CD1c-positive myeloid dendritic cell (primary cell): Measurements from ENCODE around the gene INPP5A.
A peak's percentile ranks its signal among the peaks of the same experiment; 100 is the strongest.
"Not testable (repeated sequence)": the region's sequence is repeated elsewhere in the genome, so short reads cannot be mapped to it uniquely, and the experiment has no call there.

Experiments
- DNase-seq: peaks from one replicate; pipeline ENCODE4 v3.0.0-alpha.2; 2016; ENCODE audit errors: extremely low spot score

INPP5A gene

GRCh38 chr10:132562916-132563456, 25.4 kb downstream of the INPP5A start:
- no peak for DNase-seq

DNA sequence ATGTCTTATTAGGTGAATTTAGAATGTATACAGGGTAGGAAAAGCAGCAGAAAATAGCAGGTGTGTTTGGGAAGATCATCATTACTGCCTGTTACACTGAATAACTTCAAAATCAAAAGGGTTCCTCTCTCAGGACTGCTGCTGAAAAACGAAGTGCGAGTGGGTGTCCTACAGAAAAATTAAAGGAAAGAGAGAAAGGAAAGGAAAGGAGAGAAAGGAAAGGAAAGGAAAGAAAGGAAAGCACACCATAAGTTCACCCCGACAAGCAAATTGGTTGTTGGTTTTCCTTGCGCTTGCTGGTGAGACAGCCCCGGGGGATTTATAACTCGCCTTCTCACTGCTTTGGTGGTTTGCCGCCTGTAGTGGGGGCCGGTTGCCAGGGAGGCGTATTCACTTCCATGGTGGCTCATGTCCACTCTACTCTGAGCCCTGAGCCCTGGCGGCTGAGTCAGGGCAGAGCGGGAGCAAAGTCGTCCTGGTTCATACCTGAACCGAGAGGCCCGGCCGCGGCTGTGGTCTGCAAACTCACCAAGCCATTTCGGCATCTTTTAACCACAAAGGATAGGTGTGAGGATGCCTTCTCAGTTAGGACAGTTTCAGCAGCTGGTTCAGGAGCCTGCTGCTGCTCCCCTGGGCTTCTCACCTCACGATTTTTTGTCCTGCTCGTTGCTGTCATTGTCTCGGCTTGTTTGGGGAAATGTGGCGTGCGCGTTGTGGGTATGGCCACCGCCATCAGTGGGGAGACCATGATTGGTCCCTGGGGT, 26.1 kb downstream of the INPP5A start:
- no peak for DNase-seq

DNA sequence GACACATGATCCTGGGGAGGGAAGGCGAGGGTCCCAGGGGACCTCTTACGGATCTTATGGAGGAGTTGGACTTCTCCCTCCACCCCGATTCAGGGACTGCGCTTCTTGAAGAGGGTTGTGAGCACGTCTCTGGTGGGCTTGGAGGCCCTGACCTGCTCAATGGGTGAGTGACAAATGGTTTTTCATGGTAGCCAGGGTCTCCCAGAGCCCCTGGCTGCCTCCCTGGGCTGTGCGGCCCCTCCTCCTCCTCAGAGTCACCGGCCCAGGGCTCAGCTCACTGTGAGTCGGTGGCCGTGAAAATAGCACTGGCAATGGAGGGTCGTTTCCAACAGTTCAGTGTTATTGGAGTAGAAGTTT, 26.6 kb downstream of the INPP5A start:
- DNase-seq, result no peak

- DNase-seq, result no peak
Observed at GRCh38 chr10:132564690-132565089, 27.1 kb downstream of the INPP5A start.

- DNase-seq, result no peak
Observed at GRCh38 chr10:132565516-132566209, 28.1 kb downstream of the INPP5A start.

GRCh38 chr10:132566892-132567291, 29.3 kb downstream of the INPP5A start:
- no peak for DNase-seq

DNA sequence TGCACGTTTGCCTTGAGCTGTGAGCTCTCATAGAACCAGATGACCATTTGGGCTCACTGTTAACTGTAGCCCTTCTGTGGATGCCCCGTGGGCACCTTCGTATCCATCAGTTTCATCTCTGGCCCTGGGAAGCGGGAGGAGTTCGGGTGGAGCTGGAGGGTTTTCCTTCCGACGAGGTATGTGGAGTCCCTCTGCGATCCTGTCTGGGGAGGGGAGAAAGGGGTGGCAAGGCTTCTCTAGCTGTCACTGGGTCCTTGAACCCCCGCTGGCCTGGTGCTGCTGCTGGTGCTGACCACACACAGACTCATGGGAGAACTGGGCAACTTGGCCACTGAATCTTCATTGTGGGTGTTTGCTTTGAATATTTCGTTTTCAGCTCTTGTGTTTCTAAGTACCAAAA, 32.7 kb downstream of the INPP5A start:
- no peak for DNase-seq

GRCh38 chr10:132570771-132571649, 33.4 kb downstream of the INPP5A start:
- DNase-seq, result peak; percentile 91

DNA sequence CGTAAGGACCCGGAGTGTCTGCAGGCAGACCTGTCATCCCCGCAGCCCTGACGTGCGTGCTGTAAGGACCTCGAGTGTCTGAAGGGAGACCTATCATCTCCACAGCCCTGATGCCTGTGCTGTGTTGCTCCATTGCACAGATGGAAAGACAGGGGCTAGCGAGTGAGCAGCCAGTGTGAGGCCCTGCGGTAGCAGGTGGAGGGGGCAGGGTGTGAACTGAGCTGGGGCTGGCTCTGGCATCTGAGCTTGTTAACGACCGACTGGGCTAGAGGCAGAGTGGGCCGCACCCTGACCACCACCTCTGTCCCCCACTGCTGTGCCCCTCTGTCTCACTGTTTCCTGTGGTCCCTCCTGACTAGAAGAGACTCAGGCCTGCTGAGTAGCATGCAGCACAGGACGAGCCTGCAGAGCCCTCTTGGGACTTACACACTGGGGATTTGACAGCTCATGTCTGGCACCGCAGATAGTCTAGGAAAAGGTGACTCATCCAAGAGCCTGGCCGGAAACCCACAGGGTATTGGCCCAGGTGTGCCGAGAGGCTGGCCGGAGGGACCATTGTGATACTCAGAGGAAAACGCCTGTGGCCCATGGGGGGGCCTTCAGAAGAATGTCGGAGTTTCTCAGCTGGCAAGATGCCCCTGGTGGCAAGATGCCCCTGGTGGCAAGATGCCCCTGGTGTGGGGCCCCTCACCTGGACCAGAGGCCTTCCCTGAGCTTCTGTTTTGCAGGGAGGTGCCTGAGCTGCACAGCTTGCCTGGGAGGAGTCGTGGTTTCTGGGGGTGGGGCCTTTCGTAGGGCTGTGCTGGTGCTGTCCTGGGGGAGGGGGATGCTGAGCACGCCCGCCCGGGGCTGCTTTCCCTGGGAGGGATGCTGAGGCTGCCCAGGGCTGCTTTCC, 34.3 kb downstream of the INPP5A start:
- peak; percentile 50 for DNase-seq

- no peak for DNase-seq
Observed at GRCh38 chr10:132572545-132572937, 35.0 kb downstream of the INPP5A start.

DNA sequence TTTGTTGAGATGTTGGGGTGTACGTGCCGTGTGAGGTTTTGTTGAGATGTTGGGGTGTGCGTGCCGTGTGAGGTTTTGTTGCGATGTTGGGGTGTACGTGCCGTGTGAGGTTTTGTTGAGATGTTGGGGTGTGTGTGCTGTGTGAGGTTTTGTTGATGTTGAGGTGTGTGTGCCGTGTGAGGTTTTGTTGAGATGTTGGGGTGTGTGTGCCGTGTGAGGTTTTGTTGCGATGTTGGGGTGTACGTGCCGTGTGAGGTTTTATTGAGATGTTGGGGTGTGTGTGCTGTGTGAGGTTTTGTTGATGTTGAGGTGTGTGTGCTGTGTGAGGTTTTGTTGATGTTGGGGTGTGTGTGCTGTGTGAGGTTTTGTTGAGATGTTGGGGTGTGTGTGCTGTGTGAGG, 35.4 kb downstream of the INPP5A start:
- DNase-seq, result not testable (repeated sequence)

DNA sequence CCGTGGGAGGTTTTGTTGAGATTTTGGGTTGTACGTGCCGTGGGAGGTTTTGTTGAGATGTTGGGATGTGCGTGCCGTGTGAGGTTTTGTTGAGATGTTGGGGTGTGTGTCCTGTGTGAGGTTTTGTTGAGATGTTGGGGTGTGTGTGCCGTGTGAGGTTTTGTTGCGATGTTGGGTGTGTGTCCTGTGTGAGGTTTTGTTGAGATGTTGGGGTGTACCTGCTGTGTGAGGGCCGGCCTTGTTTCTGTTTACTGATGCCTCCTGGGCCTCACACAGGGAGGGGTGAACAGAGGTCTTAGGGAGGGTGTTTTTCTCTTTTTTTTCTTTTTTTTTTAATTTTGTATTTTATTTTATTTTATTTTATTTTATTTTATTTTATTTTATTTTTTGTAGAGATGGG, 36.7 kb downstream of the INPP5A start:
- no peak for DNase-seq

GRCh38 chr10:132574783-132575319, 37.3 kb downstream of the INPP5A start:
- no peak for DNase-seq

- peak; percentile 95 for DNase-seq
Observed at GRCh38 chr10:132575320-132576201, 38.0 kb downstream of the INPP5A start.

DNA sequence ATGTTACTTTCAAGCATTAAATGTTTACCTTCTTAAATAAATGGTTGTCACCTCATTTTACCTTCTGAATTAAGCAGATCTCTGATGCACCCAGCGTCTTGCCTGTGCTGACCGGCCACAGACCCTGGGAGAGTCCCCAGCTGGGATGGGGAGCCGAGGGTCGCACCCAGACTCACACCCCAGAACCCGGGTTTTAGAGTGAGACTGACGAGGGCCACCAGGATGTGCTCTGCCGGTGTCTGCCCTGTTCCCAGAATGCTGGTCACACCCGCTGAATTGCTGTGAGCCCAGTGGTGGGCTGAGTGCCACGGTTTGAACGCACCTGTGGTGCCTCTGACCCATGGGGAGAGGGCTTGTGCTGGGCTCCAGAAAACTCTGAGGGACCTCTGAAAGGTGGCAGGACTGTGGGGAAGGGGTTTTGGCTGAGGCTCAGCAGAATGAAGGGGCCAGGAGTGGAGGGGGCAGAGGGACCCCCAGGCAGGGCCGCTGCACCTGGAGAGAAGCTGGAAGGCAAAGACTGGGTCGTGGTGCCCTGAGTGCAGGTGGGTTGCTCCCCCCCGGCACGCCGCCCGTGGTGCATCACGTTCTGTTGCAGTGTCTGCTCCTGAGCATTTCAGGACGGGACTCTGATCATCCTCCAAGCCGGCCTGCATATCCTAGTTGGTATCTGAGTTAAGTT, 39.2 kb downstream of the INPP5A start:
- no peak for DNase-seq

GRCh38 chr10:132577350-132578003, 39.9 kb downstream of the INPP5A start:
- peak; percentile 31 for DNase-seq

DNA sequence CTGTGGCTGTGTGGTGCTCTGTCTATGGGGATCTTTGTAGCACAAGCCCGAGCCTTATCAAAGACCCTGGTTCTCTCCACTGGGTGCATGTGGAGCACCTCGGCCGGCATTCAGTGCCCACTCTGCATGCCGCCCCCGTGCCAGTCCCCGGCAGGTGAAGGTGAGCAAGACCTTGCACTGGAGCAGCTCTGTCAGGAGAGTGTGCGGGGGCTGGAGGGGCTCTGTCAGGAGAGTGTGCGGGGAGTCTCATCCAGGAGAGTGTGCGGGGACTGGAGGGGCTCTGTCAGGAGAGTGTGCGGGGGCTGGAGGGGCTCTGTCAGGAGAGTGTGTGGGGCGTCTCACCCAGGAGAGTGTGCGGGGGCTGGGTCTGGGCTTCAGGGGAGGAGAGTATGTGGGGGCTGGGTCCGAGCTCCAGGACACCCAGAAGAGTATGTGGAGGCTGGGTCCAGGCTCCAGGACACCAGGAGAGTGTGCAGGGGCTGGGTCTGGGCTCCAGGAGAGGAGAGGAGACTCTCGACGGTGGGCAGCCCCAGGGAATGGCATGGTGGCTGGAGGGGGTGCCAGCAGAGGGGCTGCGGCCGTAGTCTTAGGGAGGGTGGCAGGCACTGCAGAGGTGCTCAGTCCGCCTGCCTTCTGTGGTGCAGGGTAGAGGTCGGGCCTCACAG, 40.8 kb downstream of the INPP5A start:
- DNase-seq, result no peak
